IMR-90 (cell line): ENCODE measurements around the gene AGTR1.

Experiments used
- BHLHE40 ChIP-seq: fragments of 150-350 bp; IDR thresholded peaks from 2 replicates; pipeline ENCODE4 v1.6.1; 2016; ENCODE audit warnings: mild to moderate bottlenecking, low read depth, low read length
- CEBPB ChIP-seq: IDR thresholded peaks from 2 replicates; pipeline ENCODE4 v1.6.1; 2012; ENCODE audit warnings: low read depth, low read length, improper control_type of control experiment
- CHD1 ChIP-seq: IDR thresholded peaks from 2 replicates; pipeline ENCODE4 v1.6.1; 2012; ENCODE audit warnings: low read depth, low read length, improper control_type of control experiment
- MAZ ChIP-seq: IDR thresholded peaks from 2 replicates; pipeline ENCODE4 v1.6.1; 2012; ENCODE audit warnings: low read depth, mild to moderate bottlenecking, low read length, improper control_type of control experiment, moderate library complexity, borderline replicate concordance
- POLR2A ChIP-seq: IDR thresholded peaks from 2 replicates; pipeline ENCODE4 v1.6.1; 2012; ENCODE audit warnings: mild to moderate bottlenecking, low read depth, low read length
- RAD21 ChIP-seq: IDR thresholded peaks from 2 replicates; pipeline ENCODE4 v1.6.1; 2012; ENCODE audit warnings: low read length, improper control_type of control experiment
- SMC3 ChIP-seq: fragments of 150-350 bp; IDR thresholded peaks from 2 replicates; pipeline ENCODE4 v1.6.1; 2016; ENCODE audit warnings: low read depth, mild to moderate bottlenecking, antibody characterized with exemption, low read length, moderate library complexity
- TF ChIP-seq, protein P1 (sequence below): conservative IDR thresholded peaks from 2 replicates; pipeline ENCODE4 v1.5.1; 2012; ENCODE audit warnings: mild to moderate bottlenecking, low read depth, low read length, improper control_type of control experiment
- TF ChIP-seq, protein P2 (sequence below): fragments of 150-350 bp; IDR thresholded peaks from 2 replicates; pipeline ENCODE4 v1.6.1; 2017; ENCODE audit warnings: mild to moderate bottlenecking, antibody characterized with exemption, low read length, low read depth

DNA sequence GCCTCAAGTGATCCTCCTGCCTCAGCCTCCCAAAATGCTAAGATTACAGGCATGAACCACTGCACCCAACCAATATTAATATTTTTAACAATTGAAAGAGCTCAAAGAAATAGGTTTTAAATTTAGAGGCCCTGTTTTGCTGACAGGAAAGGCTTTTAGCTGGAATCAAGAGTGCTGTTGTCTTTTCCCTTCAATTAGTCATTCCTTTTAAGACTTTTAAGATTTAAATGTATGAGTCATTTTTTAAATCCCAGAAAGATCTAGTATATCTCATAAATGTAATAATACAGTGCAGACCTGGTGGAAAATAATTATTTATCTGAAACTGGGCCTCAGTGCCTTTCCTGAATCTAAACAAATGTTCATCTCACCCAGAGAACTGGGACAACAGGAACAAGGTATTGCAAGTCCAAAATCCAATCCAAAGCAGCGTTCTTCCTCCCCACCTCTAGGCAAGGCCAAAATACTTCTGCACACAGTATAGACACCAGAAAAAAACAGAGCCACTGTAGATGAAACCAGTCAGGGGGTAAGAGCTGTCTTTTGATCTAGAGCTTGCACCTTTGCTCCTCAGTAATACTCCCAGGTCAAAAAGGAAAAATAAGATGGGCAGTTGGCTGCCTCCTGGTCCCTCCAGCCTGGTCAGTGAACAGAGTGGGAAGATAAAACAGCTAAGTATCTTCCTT is 14.4 kb downstream of the AGTR1 start:
- TF ChIP-seq, protein P1, sequence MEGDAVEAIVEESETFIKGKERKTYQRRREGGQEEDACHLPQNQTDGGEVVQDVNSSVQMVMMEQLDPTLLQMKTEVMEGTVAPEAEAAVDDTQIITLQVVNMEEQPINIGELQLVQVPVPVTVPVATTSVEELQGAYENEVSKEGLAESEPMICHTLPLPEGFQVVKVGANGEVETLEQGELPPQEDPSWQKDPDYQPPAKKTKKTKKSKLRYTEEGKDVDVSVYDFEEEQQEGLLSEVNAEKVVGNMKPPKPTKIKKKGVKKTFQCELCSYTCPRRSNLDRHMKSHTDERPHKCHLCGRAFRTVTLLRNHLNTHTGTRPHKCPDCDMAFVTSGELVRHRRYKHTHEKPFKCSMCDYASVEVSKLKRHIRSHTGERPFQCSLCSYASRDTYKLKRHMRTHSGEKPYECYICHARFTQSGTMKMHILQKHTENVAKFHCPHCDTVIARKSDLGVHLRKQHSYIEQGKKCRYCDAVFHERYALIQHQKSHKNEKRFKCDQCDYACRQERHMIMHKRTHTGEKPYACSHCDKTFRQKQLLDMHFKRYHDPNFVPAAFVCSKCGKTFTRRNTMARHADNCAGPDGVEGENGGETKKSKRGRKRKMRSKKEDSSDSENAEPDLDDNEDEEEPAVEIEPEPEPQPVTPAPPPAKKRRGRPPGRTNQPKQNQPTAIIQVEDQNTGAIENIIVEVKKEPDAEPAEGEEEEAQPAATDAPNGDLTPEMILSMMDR = no peak
- TF ChIP-seq, protein P2, sequence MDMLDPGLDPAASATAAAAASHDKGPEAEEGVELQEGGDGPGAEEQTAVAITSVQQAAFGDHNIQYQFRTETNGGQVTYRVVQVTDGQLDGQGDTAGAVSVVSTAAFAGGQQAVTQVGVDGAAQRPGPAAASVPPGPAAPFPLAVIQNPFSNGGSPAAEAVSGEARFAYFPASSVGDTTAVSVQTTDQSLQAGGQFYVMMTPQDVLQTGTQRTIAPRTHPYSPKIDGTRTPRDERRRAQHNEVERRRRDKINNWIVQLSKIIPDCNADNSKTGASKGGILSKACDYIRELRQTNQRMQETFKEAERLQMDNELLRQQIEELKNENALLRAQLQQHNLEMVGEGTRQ = no peak
- TF ChIP-seq BHLHE40 (no peak), POLR2A (no peak), RAD21 (no peak), SMC3 (no peak), CEBPB (no peak), CHD1 (no peak), MAZ (no peak)
